HCT116 (cell line): ENCODE measurements around the gene SLC1A1. TPM values are rescaled to one million over a fixed set of nuclear protein-coding genes. Genes with fewer than 3 reads are reported as not detected.

Experiments used
- ATAC-seq: fragments of 200-7000 bp; cut with Tn5 transposase; 2 replicates; pipeline ENCODE4 v1.9.1; 2020; ENCODE audit warnings: mild to moderate bottlenecking, moderate library complexity
- BruUV-seq: library from RNA; stranded (reverse); fragments of 400-500 nt; replicated peaks from 2 replicates; lab custom pipeline; 2021; lab: Mats Ljungman, UMichigan
- CTCF ChIA-PET: fragments of 300-600 bp; sonication (Branson Sonifier 250); formaldehyde crosslinking; loops from one replicate; lab custom pipeline; 2021; ENCODE audit warnings: antibody characterized with exemption; lab: Charles Lee
- POLR2A ChIA-PET: fragments of 300-600, 350-600 bp; sonication (Branson Sonifier 250); formaldehyde crosslinking; loops from one replicate; lab custom pipeline; 2021; ENCODE audit warnings: antibody characterized with exemption; lab: Charles Lee
- RAD21 ChIA-PET, 2 experiments: fragments of 300-600 bp; sonication (Branson Sonifier 250); formaldehyde crosslinking; loops; one replicate each; lab custom pipeline; 2023; ENCODE audit warnings: low total read pairs in 2 of 2; ENCODE audit not compliant: uncharacterized antibody in 2 of 2, unreplicated experiment in 2 of 2, low non-redundant PET in 1 of 2; lab: Charles Lee
- DNase-seq: peaks from one replicate; pipeline ENCODE4 v3.0.0-alpha.2; 2010; ENCODE audit warnings: low read depth, low spot score
- H2AFZ ChIP-seq: fragments of 200-600 bp; shearing (Covaris generic), sonication (generic); 2 replicates; pipeline ENCODE4 v1.6.1; 2017; ENCODE audit warnings: low read depth, mixed run types, mixed read lengths, antibody characterized with exemption, low read length; ENCODE audit not compliant: poor library complexity, severe bottlenecking
- H3K27ac ChIP-seq: 2 replicates; pipeline ENCODE4 v1.5.1; 2012; ENCODE audit warnings: low read depth, low read length
- H3K27me3 ChIP-seq: fragments of 200-600 bp; sonication (generic); 2 replicates; pipeline ENCODE4 v1.6.1; 2016; ENCODE audit warnings: mixed run types, low read length, mixed read lengths; ENCODE audit not compliant: insufficient read depth
- H3K36me3 ChIP-seq, 2 experiments: fragments of 200-500 bp in 1 of 2; fragments of 200-600 bp in 1 of 2; sonication (Bioruptor generic) in 1 of 2; sonication (generic) in 1 of 2; 2 replicates each; pipeline versions ENCODE4 v1.5.1 to v1.6.1; 2014 to 2016; ENCODE audit warnings: low read length in 2 of 2, inconsistent platforms in 1 of 2, mixed read lengths in 1 of 2, mixed run types in 1 of 2; ENCODE audit not compliant: insufficient read depth in 2 of 2, control insufficient read depth in 1 of 2
- H3K4me1 ChIP-seq, 2 experiments: fragments of 200-600 bp in 1 of 2; sonication (generic) in 1 of 2; 2 replicates each; pipeline versions ENCODE4 v1.5.1 to v1.6.1; 2012 to 2017; ENCODE audit warnings: low read length in 2 of 2, inconsistent platforms in 1 of 2, mild to moderate bottlenecking in 1 of 2, mixed read lengths in 1 of 2, mixed run types in 1 of 2, moderate library complexity in 1 of 2; ENCODE audit not compliant: insufficient read depth in 2 of 2, control insufficient read depth in 1 of 2
- H3K4me2 ChIP-seq: fragments of 200-600 bp; sonication (generic); 2 replicates; pipeline ENCODE4 v1.6.1; 2017; ENCODE audit warnings: mixed run types, low read length, mixed read lengths
- H3K4me3 ChIP-seq, 2 experiments: fragments of 200-600 bp in 1 of 2; sonication (generic) in 1 of 2; replicated peaks in 1 of 2; 2 replicates each; pipeline ENCODE4 v1.5.1; 2011 to 2016; ENCODE audit warnings: low read length in 2 of 2, control low read depth in 1 of 2, low read depth in 1 of 2, mild to moderate bottlenecking in 1 of 2, mixed read lengths in 1 of 2, mixed run types in 1 of 2
- H3K79me2 ChIP-seq: fragments of 200-600 bp; sonication (generic); 2 replicates; pipeline ENCODE4 v1.6.1; 2017; ENCODE audit warnings: mild to moderate bottlenecking, mixed run types, low read length, moderate library complexity, mixed read lengths; ENCODE audit not compliant: insufficient read depth
- H3K9ac ChIP-seq: fragments of 200-600 bp; sonication (generic); 2 replicates; pipeline ENCODE4 v1.6.1; 2016; ENCODE audit warnings: low read length, mixed read lengths
- H3K9me2 ChIP-seq: fragments of 200-600 bp; sonication (generic), shearing (Covaris generic); 2 replicates; pipeline ENCODE4 v1.6.1; 2017; ENCODE audit warnings: mixed run types, mild to moderate bottlenecking, moderate library complexity; ENCODE audit not compliant: insufficient read depth
- H3K9me3 ChIP-seq, 2 experiments: fragments of 200-500 bp in 1 of 2; fragments of 200-600 bp in 1 of 2; sonication (Bioruptor generic) in 1 of 2; sonication (generic) in 1 of 2; 2 replicates each; pipeline ENCODE4 v1.6.1; 2014 to 2017; ENCODE audit warnings: low read length in 2 of 2, mixed read lengths in 2 of 2, inconsistent platforms in 1 of 2, low read depth in 1 of 2, mild to moderate bottlenecking in 1 of 2, mixed run types in 1 of 2, moderate library complexity in 1 of 2; ENCODE audit not compliant: control insufficient read depth in 1 of 2, insufficient read depth in 1 of 2
- H4K20me1 ChIP-seq: fragments of 200-600 bp; sonication (generic), shearing (Covaris generic); 2 replicates; pipeline ENCODE4 v1.6.1; 2017; ENCODE audit warnings: mixed run types, mild to moderate bottlenecking, moderate library complexity; ENCODE audit not compliant: insufficient read depth
- CEBPB ChIP-seq: IDR thresholded peaks from 2 replicates; pipeline ENCODE4 v1.6.1; 2012; ENCODE audit warnings: low read depth
- EZH2 ChIP-seq: fragments of 200-600 bp; sonication (generic); IDR thresholded peaks from 2 replicates; pipeline ENCODE4 v1.6.1; 2017; ENCODE audit warnings: antibody characterized with exemption, mixed run types
- EZH2phosphoT487 ChIP-seq: fragments of 200-600 bp; IDR thresholded peaks from 2 replicates; pipeline ENCODE4 v1.6.1; 2018; ENCODE audit warnings: antibody characterized with exemption, borderline replicate concordance
- POLR2AphosphoS5 ChIP-seq: IDR thresholded peaks from 2 replicates; pipeline ENCODE4 v1.6.1; 2011; ENCODE audit warnings: mild to moderate bottlenecking, low read depth, low read length, moderate library complexity
- SIN3A ChIP-seq: IDR thresholded peaks from 2 replicates; pipeline ENCODE4 v1.6.1; 2012; ENCODE audit warnings: low read depth
- SP1 ChIP-seq: IDR thresholded peaks from 2 replicates; pipeline ENCODE4 v1.6.1; 2012; ENCODE audit warnings: low read depth
- YY1 ChIP-seq: IDR thresholded peaks from 2 replicates; pipeline ENCODE4 v1.6.1; 2011; ENCODE audit warnings: low read length, low read depth, moderate library complexity, mild to moderate bottlenecking; ENCODE audit not compliant: insufficient replicate concordance; ENCODE audit errors: extremely low read depth
- ZFX ChIP-seq: fragments of 450-650 bp; IDR thresholded peaks from 2 replicates; pipeline ENCODE4 v1.6.1; 2017
- ZNF274 ChIP-seq: fragments of 200-500 bp; sonication (Bioruptor generic); IDR thresholded peaks from 2 replicates; pipeline ENCODE4 v1.6.1; 2014; ENCODE audit warnings: mild to moderate bottlenecking, low read depth, low read length, inconsistent platforms
- intact Hi-C: fragments of 100-400 bp; cut with micrococcal nuclease; formaldehyde crosslinking; loops from 2 replicates; pipeline ENCODE4 v1.10.0; 2022
- total RNA-seq: library from RNA; stranded (reverse); gene quantifications from one replicate; pipeline ENCODE4 v1.2.1, GENCODE V29; 2021; ENCODE audit not compliant: unreplicated experiment
- TF ChIP-seq, protein P1 (sequence below), 3 experiments: fragments of 200-600 bp in 1 of 3; sonication (generic) in 1 of 3; IDR thresholded peaks in 2 of 3; conservative IDR thresholded peaks in 1 of 3; 2 replicates each; pipeline ENCODE4 v1.5.1; 2012 to 2017; ENCODE audit warnings: low read depth in 2 of 3, low read length in 2 of 3, antibody characterized with exemption in 1 of 3, borderline replicate concordance in 1 of 3, control low read depth in 1 of 3, mild to moderate bottlenecking in 1 of 3, mixed read lengths in 1 of 3, mixed run types in 1 of 3, moderate library complexity in 1 of 3; ENCODE audit not compliant: insufficient read depth in 1 of 3
- TF ChIP-seq, protein P2 (sequence below): IDR thresholded peaks from 2 replicates; pipeline ENCODE4 v1.6.1; 2011; ENCODE audit warnings: mild to moderate bottlenecking, low read length, moderate library complexity; ENCODE audit not compliant: insufficient replicate concordance; ENCODE audit errors: extremely low read depth

The SLC1A1 gene
- total RNA-seq, 1 experiment from 2014 or later: 6.8 TPM

DNA sequence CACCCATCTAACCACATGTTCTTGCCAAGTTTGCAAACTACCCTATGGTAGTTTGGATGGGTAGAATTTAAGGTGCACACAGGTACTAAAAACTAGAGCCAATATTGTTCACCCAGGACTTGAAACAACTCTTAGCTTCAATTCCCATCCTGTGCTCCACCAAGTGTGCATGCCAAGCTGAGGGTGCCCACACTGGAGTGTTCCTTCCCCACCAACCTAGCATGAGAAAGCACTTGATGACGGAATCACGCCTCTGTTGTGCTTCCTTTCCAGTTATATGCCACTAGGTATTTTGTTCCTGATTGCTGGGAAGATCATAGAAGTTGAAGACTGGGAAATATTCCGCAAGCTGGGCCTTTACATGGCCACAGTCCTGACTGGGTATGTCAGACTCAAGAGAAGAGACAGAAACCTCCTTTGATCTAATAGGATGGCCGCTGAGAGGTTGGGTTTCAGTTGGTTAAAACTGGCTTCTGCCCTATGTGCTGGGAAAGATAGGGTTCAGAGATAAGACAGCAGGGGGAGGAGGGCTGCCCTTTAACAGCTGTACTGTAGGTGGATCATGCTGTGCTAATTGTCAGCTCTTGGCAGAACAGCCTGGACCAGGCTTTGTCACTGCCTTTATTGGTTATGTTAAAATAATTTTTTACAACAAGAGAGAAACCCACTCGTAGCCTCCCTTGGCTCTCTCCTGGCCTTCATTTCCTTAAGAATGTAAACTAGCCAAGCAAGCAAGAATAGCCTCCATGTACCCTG lies 83.5 kb downstream of the SLC1A1 start:
- Histone ChIP-seq H3K79me2 (no peaks in the 10 kb centered on the region), H3K27me3 (no peaks in the 10 kb centered on the region), H4K20me1 (no peaks in the 10 kb centered on the region), H3K27ac (no peak overlapping the region), H3K9me2 (no peaks in the 10 kb centered on the region), H3K36me3 (no peaks in the 10 kb centered on the region), H3K4me2 (no peak overlapping the region), H3K4me3 (no peak overlapping the region), H3K9me3 (no peaks in the 10 kb centered on the region), H3K9ac (no peak overlapping the region), H2AFZ (no peak overlapping the region), H3K4me1 (no peaks in the 10 kb centered on the region)
- no TSS peak for BruUV-seq
- TF ChIP-seq EZH2phosphoT487 (no peak), CEBPB (no peak), EZH2 (no peak), POLR2AphosphoS5 (no peak), YY1 (no peak), ZFX (no peak), SP1 (no peak), SIN3A (no peak), ZNF274 (no peak)
- ChIA-PET POLR2A (no interaction called here), RAD21 (no interaction called here), CTCF (no interaction called here)
- no peak for DNase-seq
- intact Hi-C loops: no loop called here
- ATAC-seq: no peak

DNA sequence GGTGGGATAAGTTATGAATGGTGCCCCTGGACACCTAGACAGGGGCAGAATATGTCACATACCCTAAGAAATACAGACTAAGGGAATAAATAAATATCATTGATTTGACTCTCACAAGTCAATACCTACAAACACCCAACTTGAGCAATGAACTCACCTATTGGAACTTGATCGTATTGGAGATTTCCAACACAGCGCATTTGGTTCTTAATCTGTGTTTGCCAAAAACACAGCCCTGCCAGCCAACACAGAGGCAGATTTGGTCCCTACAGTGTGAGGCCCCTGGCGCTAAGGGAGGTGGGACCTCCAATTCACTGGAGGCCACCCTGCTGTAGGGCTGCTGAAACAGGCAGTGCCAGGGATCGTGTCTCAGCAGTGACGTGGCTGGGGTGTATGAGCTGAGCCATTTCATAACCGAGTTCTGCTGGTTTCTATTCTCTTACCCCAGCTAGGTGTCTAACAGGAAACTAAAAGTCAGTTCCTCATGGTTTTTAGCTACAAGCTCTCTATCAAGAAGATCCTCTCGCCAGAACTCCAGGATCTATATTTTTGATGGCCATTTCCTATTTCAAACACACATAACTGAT lies 84.5 kb downstream of the SLC1A1 start:
- H3K9me3 ChIP-seq: no peaks in the 10 kb centered on the region
- ChIA-PET RAD21 (no interaction called here), POLR2A (no interaction called here), CTCF (interaction anchor here (1.1 kb wide), 1 partner anchor 12 kb away, joined by 3 read pairs; no protein-coding TSS in a partner anchor)
- H3K9ac ChIP-seq: no peak overlapping the region
- H3K4me2 ChIP-seq: no peak overlapping the region
- no peaks in the 10 kb centered on the region for H3K79me2 ChIP-seq
- H3K27me3 ChIP-seq: no peaks in the 10 kb centered on the region
- DNase-seq (no peak), ATAC-seq (no peak)
- no TSS peak for BruUV-seq
- no peaks in the 10 kb centered on the region for H4K20me1 ChIP-seq
- no peaks in the 10 kb centered on the region for H3K4me1 ChIP-seq
- intact Hi-C loops: no loop called here
- H3K27ac ChIP-seq: no peak overlapping the region
- no peak overlapping the region for H3K4me3 ChIP-seq
- H3K36me3 ChIP-seq: no peaks in the 10 kb centered on the region
- no peak overlapping the region for H2AFZ ChIP-seq
- no peaks in the 10 kb centered on the region for H3K9me2 ChIP-seq
- TF ChIP-seq EZH2 (no peak), ZNF274 (no peak)
- TF ChIP-seq, protein P1, sequence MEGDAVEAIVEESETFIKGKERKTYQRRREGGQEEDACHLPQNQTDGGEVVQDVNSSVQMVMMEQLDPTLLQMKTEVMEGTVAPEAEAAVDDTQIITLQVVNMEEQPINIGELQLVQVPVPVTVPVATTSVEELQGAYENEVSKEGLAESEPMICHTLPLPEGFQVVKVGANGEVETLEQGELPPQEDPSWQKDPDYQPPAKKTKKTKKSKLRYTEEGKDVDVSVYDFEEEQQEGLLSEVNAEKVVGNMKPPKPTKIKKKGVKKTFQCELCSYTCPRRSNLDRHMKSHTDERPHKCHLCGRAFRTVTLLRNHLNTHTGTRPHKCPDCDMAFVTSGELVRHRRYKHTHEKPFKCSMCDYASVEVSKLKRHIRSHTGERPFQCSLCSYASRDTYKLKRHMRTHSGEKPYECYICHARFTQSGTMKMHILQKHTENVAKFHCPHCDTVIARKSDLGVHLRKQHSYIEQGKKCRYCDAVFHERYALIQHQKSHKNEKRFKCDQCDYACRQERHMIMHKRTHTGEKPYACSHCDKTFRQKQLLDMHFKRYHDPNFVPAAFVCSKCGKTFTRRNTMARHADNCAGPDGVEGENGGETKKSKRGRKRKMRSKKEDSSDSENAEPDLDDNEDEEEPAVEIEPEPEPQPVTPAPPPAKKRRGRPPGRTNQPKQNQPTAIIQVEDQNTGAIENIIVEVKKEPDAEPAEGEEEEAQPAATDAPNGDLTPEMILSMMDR (IDR thresholded peaks at IDR 0.05 in 2 of 3, conservative IDR thresholded peaks at IDR 0.05 in 1 of 3; ENCODE audit: borderline replicate concordance in 1 of 3, insufficient read depth in 1 of 3, low read depth in 2 of 3, low read length in 2 of 3): no peak
- TF ChIP-seq, protein P2, sequence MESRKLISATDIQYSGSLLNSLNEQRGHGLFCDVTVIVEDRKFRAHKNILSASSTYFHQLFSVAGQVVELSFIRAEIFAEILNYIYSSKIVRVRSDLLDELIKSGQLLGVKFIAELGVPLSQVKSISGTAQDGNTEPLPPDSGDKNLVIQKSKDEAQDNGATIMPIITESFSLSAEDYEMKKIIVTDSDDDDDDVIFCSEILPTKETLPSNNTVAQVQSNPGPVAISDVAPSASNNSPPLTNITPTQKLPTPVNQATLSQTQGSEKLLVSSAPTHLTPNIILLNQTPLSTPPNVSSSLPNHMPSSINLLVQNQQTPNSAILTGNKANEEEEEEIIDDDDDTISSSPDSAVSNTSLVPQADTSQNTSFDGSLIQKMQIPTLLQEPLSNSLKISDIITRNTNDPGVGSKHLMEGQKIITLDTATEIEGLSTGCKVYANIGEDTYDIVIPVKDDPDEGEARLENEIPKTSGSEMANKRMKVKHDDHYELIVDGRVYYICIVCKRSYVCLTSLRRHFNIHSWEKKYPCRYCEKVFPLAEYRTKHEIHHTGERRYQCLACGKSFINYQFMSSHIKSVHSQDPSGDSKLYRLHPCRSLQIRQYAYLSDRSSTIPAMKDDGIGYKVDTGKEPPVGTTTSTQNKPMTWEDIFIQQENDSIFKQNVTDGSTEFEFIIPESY: no peak
